OCI-LY7 (cell line): ENCODE data around the gene DMKN.

Source experiments
- EZH2phosphoT487 ChIP-seq: fragments of 200-600 bp; sonication (generic); IDR thresholded peaks from 2 replicates; pipeline ENCODE4 v1.6.1; 2018; ENCODE audit warnings: low read depth, borderline replicate concordance, mild to moderate bottlenecking, mixed run types, antibody characterized with exemption, low read length, moderate library complexity, mixed read lengths
- TF ChIP-seq, protein P1 (sequence below): fragments of 200-600 bp; sonication (generic); conservative IDR thresholded peaks from 2 replicates; pipeline ENCODE4 v1.5.1; 2014; ENCODE audit warnings: mild to moderate bottlenecking, antibody characterized with exemption, low read length, moderate library complexity, mixed read lengths

DNA sequence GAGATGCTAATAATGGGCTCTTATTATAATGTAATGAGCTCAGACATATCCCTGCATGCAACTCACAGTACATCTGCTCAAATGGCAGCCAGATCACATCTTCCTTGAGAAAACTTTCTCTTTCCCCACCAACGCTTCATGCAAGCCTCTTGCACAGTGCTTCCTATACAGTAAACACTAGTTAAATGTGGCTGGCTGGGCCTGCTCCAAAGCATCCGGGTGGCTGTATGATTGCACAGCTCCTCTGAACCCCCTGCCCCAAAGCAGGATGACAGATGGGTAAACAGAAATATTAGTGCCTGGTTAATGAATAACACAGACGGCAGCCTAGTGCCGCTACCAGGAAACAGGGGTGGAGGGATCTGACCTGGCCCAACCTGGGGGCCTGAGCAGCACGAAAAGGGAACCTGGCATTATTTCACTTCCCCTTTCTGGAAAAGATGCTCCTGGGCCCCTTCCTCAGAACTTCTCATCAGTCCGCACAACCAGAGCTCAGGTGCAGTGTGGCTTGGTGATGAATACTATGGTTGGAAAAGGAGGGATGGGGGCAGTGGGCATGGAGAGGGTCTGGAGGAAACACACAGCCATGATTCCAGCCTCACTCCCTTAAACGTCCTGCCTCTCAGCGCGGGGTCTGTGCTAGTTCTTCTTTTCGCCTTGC lies 54.6 kb downstream of the DMKN start:
- TF ChIP-seq, protein P1, sequence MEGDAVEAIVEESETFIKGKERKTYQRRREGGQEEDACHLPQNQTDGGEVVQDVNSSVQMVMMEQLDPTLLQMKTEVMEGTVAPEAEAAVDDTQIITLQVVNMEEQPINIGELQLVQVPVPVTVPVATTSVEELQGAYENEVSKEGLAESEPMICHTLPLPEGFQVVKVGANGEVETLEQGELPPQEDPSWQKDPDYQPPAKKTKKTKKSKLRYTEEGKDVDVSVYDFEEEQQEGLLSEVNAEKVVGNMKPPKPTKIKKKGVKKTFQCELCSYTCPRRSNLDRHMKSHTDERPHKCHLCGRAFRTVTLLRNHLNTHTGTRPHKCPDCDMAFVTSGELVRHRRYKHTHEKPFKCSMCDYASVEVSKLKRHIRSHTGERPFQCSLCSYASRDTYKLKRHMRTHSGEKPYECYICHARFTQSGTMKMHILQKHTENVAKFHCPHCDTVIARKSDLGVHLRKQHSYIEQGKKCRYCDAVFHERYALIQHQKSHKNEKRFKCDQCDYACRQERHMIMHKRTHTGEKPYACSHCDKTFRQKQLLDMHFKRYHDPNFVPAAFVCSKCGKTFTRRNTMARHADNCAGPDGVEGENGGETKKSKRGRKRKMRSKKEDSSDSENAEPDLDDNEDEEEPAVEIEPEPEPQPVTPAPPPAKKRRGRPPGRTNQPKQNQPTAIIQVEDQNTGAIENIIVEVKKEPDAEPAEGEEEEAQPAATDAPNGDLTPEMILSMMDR: no peak
- no peak for TF ChIP-seq EZH2phosphoT487
